ENCODE measurements around the gene DLG5. TPM values are rescaled to one million over a fixed set of nuclear protein-coding genes. Genes with fewer than 3 reads are reported as not detected.
A peak's percentile ranks its signal among the peaks of the same experiment; 100 is the strongest.

DLG5 gene
- total and polyA plus RNA-seq, 9 of the 15 experiments (the other 6 are each of a cell fraction or from before 2014, with no cell fraction given): 1.4 to 26.8 (median 11.2) TPM

DNA sequence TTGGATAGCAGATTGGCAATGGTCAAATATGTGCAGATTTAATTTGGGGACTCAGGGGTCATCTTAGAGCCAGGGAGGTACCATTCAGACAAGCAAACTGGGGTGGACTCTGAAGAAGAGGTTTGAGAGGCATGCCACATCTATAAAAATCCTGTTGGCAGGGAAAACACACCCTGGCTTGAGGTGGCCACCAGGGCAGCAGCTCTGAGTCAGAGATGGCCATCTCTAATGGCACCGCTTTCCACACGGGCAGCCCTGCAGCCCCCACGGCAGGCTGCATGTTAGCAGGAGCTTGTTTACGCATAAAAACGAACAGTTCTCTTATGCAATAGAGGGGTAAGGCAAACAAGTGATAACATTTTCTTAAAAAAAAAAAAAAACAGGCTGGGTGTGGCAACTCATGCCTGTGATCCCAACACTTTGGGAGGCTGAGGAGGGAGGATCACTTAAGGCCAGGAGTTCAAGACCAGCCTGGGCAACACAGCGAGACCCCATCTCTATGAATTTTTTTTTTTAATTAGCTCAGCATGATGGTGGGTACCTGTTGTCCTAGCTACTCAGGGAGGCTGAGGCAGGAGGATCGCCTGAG lies 14.9 kb downstream of the DLG5 start (continued):
- TF ChIP-seq, protein P1, sequence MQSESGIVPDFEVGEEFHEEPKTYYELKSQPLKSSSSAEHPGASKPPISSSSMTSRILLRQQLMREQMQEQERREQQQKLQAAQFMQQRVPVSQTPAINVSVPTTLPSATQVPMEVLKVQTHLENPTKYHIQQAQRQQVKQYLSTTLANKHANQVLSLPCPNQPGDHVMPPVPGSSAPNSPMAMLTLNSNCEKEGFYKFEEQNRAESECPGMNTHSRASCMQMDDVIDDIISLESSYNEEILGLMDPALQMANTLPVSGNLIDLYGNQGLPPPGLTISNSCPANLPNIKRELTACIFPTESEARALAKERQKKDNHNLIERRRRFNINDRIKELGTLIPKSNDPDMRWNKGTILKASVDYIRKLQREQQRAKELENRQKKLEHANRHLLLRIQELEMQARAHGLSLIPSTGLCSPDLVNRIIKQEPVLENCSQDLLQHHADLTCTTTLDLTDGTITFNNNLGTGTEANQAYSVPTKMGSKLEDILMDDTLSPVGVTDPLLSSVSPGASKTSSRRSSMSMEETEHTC (IDR thresholded peaks at IDR 0.05): no peak
- peak; percentile 69; the same call in 1 of the 2 replicates for TF ChIP-seq MEF2D (tag; conservative IDR thresholded peaks at IDR 0.05; ENCODE audit: low read depth)
- peak; percentile 82 for TF ChIP-seq ZNF583 (CRISPR knock-in tag; IDR thresholded peaks at IDR 0.05)
- TF ChIP-seq NFATC3 (IDR thresholded peaks at IDR 0.05): 0 out of 2 replicates have a peak, but pooled peaks have one; percentile 46
- peak; percentile 51; the same call in 1 of the 2 replicates for TF ChIP-seq ELF4 (CRISPR knock-in tag; IDR thresholded peaks at IDR 0.05)
- TF ChIP-seq, protein P2, sequence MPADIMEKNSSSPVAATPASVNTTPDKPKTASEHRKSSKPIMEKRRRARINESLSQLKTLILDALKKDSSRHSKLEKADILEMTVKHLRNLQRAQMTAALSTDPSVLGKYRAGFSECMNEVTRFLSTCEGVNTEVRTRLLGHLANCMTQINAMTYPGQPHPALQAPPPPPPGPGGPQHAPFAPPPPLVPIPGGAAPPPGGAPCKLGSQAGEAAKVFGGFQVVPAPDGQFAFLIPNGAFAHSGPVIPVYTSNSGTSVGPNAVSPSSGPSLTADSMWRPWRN (IDR thresholded peaks at IDR 0.05; ENCODE audit: low read depth): peak; percentile 44; the same call in 1 of the 2 replicates
- no peak; the same call in 1 of the 2 replicates for TF ChIP-seq MTF1 (CRISPR knock-in tag; IDR thresholded peaks at IDR 0.05; ENCODE audit: borderline replicate concordance)
- no peak for TF ChIP-seq MCM7 (IDR thresholded peaks at IDR 0.05)
- TF ChIP-seq, protein P3, sequence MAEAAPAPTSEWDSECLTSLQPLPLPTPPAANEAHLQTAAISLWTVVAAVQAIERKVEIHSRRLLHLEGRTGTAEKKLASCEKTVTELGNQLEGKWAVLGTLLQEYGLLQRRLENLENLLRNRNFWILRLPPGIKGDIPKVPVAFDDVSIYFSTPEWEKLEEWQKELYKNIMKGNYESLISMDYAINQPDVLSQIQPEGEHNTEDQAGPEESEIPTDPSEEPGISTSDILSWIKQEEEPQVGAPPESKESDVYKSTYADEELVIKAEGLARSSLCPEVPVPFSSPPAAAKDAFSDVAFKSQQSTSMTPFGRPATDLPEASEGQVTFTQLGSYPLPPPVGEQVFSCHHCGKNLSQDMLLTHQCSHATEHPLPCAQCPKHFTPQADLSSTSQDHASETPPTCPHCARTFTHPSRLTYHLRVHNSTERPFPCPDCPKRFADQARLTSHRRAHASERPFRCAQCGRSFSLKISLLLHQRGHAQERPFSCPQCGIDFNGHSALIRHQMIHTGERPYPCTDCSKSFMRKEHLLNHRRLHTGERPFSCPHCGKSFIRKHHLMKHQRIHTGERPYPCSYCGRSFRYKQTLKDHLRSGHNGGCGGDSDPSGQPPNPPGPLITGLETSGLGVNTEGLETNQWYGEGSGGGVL (CRISPR knock-in tag; IDR thresholded peaks at IDR 0.05): no peak
- TF ChIP-seq ZNF445 (CRISPR knock-in tag; IDR thresholded peaks at IDR 0.05; ENCODE audit: low read depth): 0 out of 2 replicates have a peak, but pooled peaks have one; percentile 56
- TF ChIP-seq, protein P4, sequence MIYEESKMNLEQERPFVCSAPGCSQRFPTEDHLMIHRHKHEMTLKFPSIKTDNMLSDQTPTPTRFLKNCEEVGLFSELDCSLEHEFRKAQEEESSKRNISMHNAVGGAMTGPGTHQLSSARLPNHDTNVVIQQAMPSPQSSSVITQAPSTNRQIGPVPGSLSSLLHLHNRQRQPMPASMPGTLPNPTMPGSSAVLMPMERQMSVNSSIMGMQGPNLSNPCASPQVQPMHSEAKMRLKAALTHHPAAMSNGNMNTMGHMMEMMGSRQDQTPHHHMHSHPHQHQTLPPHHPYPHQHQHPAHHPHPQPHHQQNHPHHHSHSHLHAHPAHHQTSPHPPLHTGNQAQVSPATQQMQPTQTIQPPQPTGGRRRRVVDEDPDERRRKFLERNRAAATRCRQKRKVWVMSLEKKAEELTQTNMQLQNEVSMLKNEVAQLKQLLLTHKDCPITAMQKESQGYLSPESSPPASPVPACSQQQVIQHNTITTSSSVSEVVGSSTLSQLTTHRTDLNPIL (CRISPR knock-in tag; IDR thresholded peaks at IDR 0.05): peak; percentile 59; the same call in 1 of the 2 replicates
- no peak for TF ChIP-seq SETDB1 (IDR thresholded peaks at IDR 0.05; ENCODE audit: low read length)
- TF ChIP-seq MAZ (CRISPR knock-in tag; conservative IDR thresholded peaks at IDR 0.05 in 1 of 2, IDR thresholded peaks at IDR 0.05 in 1 of 2): peak; percentile 35 to 63; a peak in 3 of 4 replicates
- TF ChIP-seq TAF9B (IDR thresholded peaks at IDR 0.05; ENCODE audit: partially characterized antibody): no peak
- TF ChIP-seq IFI16 (CRISPR knock-in tag; IDR thresholded peaks at IDR 0.05): peak; percentile 60; the same call in 1 of the 2 replicates
- TF ChIP-seq, protein P5, sequence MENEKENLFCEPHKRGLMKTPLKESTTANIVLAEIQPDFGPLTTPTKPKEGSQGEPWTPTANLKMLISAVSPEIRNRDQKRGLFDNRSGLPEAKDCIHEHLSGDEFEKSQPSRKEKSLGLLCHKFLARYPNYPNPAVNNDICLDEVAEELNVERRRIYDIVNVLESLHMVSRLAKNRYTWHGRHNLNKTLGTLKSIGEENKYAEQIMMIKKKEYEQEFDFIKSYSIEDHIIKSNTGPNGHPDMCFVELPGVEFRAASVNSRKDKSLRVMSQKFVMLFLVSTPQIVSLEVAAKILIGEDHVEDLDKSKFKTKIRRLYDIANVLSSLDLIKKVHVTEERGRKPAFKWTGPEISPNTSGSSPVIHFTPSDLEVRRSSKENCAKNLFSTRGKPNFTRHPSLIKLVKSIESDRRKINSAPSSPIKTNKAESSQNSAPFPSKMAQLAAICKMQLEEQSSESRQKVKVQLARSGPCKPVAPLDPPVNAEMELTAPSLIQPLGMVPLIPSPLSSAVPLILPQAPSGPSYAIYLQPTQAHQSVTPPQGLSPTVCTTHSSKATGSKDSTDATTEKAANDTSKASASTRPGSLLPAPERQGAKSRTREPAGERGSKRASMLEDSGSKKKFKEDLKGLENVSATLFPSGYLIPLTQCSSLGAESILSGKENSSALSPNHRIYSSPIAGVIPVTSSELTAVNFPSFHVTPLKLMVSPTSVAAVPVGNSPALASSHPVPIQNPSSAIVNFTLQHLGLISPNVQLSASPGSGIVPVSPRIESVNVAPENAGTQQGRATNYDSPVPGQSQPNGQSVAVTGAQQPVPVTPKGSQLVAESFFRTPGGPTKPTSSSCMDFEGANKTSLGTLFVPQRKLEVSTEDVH (IDR thresholded peaks at IDR 0.05; ENCODE audit: low read depth, partially characterized antibody): peak; percentile 23
- 0 out of 2 replicates have a peak, but pooled peaks have one; percentile 27 for TF ChIP-seq PYGO2 (tag; IDR thresholded peaks at IDR 0.05)
- TF ChIP-seq, protein P6, sequence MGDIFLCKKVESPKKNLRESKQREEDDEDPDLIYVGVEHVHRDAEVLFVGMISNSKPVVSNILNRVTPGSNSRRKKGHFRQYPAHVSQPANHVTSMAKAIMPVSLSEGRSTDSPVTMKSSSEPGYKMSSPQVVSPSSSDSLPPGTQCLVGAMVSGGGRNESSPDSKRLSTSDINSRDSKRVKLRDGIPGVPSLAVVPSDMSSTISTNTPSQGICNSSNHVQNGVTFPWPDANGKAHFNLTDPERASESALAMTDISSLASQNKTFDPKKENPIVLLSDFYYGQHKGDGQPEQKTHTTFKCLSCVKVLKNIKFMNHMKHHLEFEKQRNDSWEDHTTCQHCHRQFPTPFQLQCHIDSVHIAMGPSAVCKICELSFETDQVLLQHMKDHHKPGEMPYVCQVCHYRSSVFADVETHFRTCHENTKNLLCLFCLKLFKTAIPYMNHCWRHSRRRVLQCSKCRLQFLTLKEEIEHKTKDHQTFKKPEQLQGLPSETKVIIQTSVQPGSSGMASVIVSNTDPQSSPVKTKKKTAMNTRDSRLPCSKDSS (IDR thresholded peaks at IDR 0.05; ENCODE audit: low read depth, partially characterized antibody): no peak
